Activated naive CD4-positive, alpha-beta T cell treated with anti-CD3 and anti-CD28 coated beads, Interleukin-2, amount 10 ng/mL, durations not matched to agents 7 days and 5 days (primary cell): ENCODE measurements around the gene PNMA1.

Source experiments
- CTCF ChIA-PET: fragments of 350-600 bp; sonication (Branson Sonifier 250); formaldehyde crosslinking; loops from one replicate; lab custom pipeline; 2021; ENCODE audit warnings: antibody characterized with exemption; lab: Charles Lee
- DNase-seq: peaks from one replicate; pipeline ENCODE4 v3.0.0-alpha.2; 2020
- H3K27ac Mint-ChIP-seq: one replicate; pipeline ENCODE4 v1.8.0; 2021; ENCODE audit warnings: mild to moderate bottlenecking, moderate library complexity, mixed read lengths
- H3K27me3 Mint-ChIP-seq: one replicate; pipeline ENCODE4 v1.8.0; 2021; ENCODE audit warnings: mild to moderate bottlenecking, mixed read lengths
- H3K36me3 Mint-ChIP-seq: one replicate; pipeline ENCODE4 v1.8.0; 2021; ENCODE audit warnings: mixed read lengths
- H3K4me1 Mint-ChIP-seq: one replicate; pipeline ENCODE4 v1.8.0; 2021; ENCODE audit warnings: mixed read lengths
- H3K4me3 Mint-ChIP-seq: one replicate; pipeline ENCODE4 v1.8.0; 2021; ENCODE audit warnings: mild to moderate bottlenecking, moderate library complexity, mixed read lengths
- H3K9me3 Mint-ChIP-seq: one replicate; pipeline ENCODE4 v1.8.0; 2021; ENCODE audit warnings: mixed read lengths

Gene PNMA1

GRCh38 chr14:73739174-73739898 lies 25.2 kb upstream of the PNMA1 start:
- H3K4me3 Mint-ChIP-seq, result no peak overlapping the region

GRCh38 chr14:73738518-73739173 lies 24.5 kb upstream of the PNMA1 start:
- H3K4me1 Mint-ChIP-seq, result peaks cover 59% of the 10 kb centered on the region
- no peak overlapping the region for H3K4me3 Mint-ChIP-seq
- DNase-seq, result no peak
- CTCF ChIA-PET, result interaction anchor here (10.9 kb wide), 1 partner anchor 8 kb away, joined by 115 read pairs; no protein-coding TSS in a partner anchor
- no peaks in the 10 kb centered on the region for H3K27me3 Mint-ChIP-seq
- no peaks in the 10 kb centered on the region for H3K9me3 Mint-ChIP-seq
- peaks cover 42% of the 10 kb centered on the region for H3K36me3 Mint-ChIP-seq
- H3K27ac Mint-ChIP-seq, result no peak overlapping the region

More at GRCh38 chr14:73739174-73739898, 25.2 kb upstream of the PNMA1 start:
- Mint-ChIP-seq H3K4me1 (peaks cover 66% of the 10 kb centered on the region), H3K27ac (peak overlapping the region; percentile 37), H3K9me3 (no peaks in the 10 kb centered on the region), H3K27me3 (no peaks in the 10 kb centered on the region), H3K36me3 (peaks cover 38% of the 10 kb centered on the region)
- CTCF ChIA-PET, result interaction anchor here (0.7 to 10.9 kb wide), 5 partner anchors 9 to 85 kb away, joined by 3 to 115 read pairs (median 4); no protein-coding TSS in a partner anchor
- DNase-seq, result no peak

GRCh38 chr14:73736842-73737241 lies 22.7 kb upstream of the PNMA1 start:
- Mint-ChIP-seq H3K27me3 (no peaks in the 10 kb centered on the region), H3K9me3 (no peaks in the 10 kb centered on the region), H3K36me3 (peaks cover 41% of the 10 kb centered on the region), H3K4me3 (no peak overlapping the region), H3K27ac (peak overlapping the region; percentile 55), H3K4me1 (peaks cover 47% of the 10 kb centered on the region)
- CTCF ChIA-PET, result interaction anchor here (10.9 kb wide), 1 partner anchor 6 kb away, joined by 115 read pairs; no protein-coding TSS in a partner anchor
- DNase-seq, result no peak

- peaks cover 45% of the 10 kb centered on the region for H3K4me1 Mint-ChIP-seq
- CTCF ChIA-PET, result interaction anchor here (0.9 to 9.2 kb wide), 4 partner anchors 10 to 94 kb away, joined by 3 to 155 read pairs (median 102); a partner anchor contains a TSS
- peak overlapping the region; percentile 47 for H3K27ac Mint-ChIP-seq
- H3K36me3 Mint-ChIP-seq, result peaks cover 62% of the 10 kb centered on the region
- H3K9me3 Mint-ChIP-seq, result no peaks in the 10 kb centered on the region
- DNase-seq, result no peak
- H3K4me3 Mint-ChIP-seq, result no peak overlapping the region
- no peaks in the 10 kb centered on the region for H3K27me3 Mint-ChIP-seq
Measured at GRCh38 chr14:73732006-73732405, 17.8 kb upstream of the PNMA1 start.

- Mint-ChIP-seq H3K27ac (peak overlapping the region; percentile 33), H3K36me3 (peaks cover 59% of the 10 kb centered on the region), H3K9me3 (no peaks in the 10 kb centered on the region), H3K4me3 (no peak overlapping the region), H3K4me1 (peaks cover 46% of the 10 kb centered on the region), H3K27me3 (no peaks in the 10 kb centered on the region)
- CTCF ChIA-PET, result interaction anchor here (1.5 to 9.2 kb wide), 5 partner anchors 11 to 137 kb away, joined by 3 to 155 read pairs (median 88); a partner anchor contains a TSS
- no peak for DNase-seq
Measured at GRCh38 chr14:73731111-73731510, 16.9 kb upstream of the PNMA1 start.

GRCh38 chr14:73729556-73730265 lies 15.5 kb upstream of the PNMA1 start:
- no peaks in the 10 kb centered on the region for H3K27me3 Mint-ChIP-seq
- peak overlapping the region; percentile 68 for H3K27ac Mint-ChIP-seq
- H3K36me3 Mint-ChIP-seq, result peaks cover 60% of the 10 kb centered on the region
- no peaks in the 10 kb centered on the region for H3K9me3 Mint-ChIP-seq
- no peak overlapping the region for H3K4me3 Mint-ChIP-seq
- H3K4me1 Mint-ChIP-seq, result peaks cover 42% of the 10 kb centered on the region
- CTCF ChIA-PET, result interaction anchor here (0.7 to 9.2 kb wide), 21 partner anchors 10 to 141 kb away, joined by 3 to 155 read pairs (median 7); partner anchors contain the start of gene PTGR2
- no peak for DNase-seq

GRCh38 chr14:73728717-73729330 lies 14.6 kb upstream of the PNMA1 start:
- no peak overlapping the region for H3K4me3 Mint-ChIP-seq
- peaks cover 59% of the 10 kb centered on the region for H3K36me3 Mint-ChIP-seq
- peak overlapping the region; percentile 68 for H3K27ac Mint-ChIP-seq
- peaks cover 39% of the 10 kb centered on the region for H3K4me1 Mint-ChIP-seq
- H3K27me3 Mint-ChIP-seq, result no peaks in the 10 kb centered on the region
- CTCF ChIA-PET, result interaction anchor here (0.6 to 9.2 kb wide), 28 partner anchors 9 to 302 kb away, joined by 3 to 155 read pairs (median 4); partner anchors contain the start of genes ACOT2 and PTGR2
- no peaks in the 10 kb centered on the region for H3K9me3 Mint-ChIP-seq
- DNase-seq, result peak; percentile 93

GRCh38 chr14:73727166-73727565 lies 13.0 kb upstream of the PNMA1 start:
- H3K36me3 Mint-ChIP-seq, result peaks cover 67% of the 10 kb centered on the region

GRCh38 chr14:73726025-73726961 lies 12.1 kb upstream of the PNMA1 start:
- Mint-ChIP-seq H3K27ac (no peak overlapping the region), H3K9me3 (no peaks in the 10 kb centered on the region), H3K4me1 (peaks cover 34% of the 10 kb centered on the region), H3K27me3 (no peaks in the 10 kb centered on the region), H3K36me3 (peaks cover 69% of the 10 kb centered on the region), H3K4me3 (no peak overlapping the region)
- no peak for DNase-seq
- CTCF ChIA-PET, result interaction anchor here (0.7 to 9.2 kb wide), 4 partner anchors 9 to 118 kb away, joined by 3 to 155 read pairs (median 69); no protein-coding TSS in a partner anchor

More at GRCh38 chr14:73727166-73727565, 13.0 kb upstream of the PNMA1 start:
- Mint-ChIP-seq H3K27me3 (no peaks in the 10 kb centered on the region), H3K4me3 (no peak overlapping the region), H3K9me3 (no peaks in the 10 kb centered on the region), H3K4me1 (peaks cover 37% of the 10 kb centered on the region), H3K27ac (no peak overlapping the region)
- CTCF ChIA-PET, result interaction anchor here (2.2 to 9.2 kb wide), 6 partner anchors 10 to 98 kb away, joined by 10 to 155 read pairs (median 56); a partner anchor contains a TSS
- no peak for DNase-seq

- Mint-ChIP-seq H3K9me3 (no peaks in the 10 kb centered on the region), H3K4me3 (no peak overlapping the region), H3K4me1 (peaks cover 32% of the 10 kb centered on the region), H3K27ac (no peak overlapping the region), H3K27me3 (no peaks in the 10 kb centered on the region), H3K36me3 (peaks cover 69% of the 10 kb centered on the region)
- CTCF ChIA-PET, result interaction anchor here (0.7 to 1.4 kb wide), 2 partner anchors 30 to 119 kb away, joined by 3 read pairs; no protein-coding TSS in a partner anchor
- DNase-seq, result no peak
Measured at GRCh38 chr14:73725116-73726024, 11.2 kb upstream of the PNMA1 start.

- peak overlapping the region; percentile 33 for H3K27ac Mint-ChIP-seq
- no peaks in the 10 kb centered on the region for H3K9me3 Mint-ChIP-seq
- H3K4me1 Mint-ChIP-seq, result peaks cover 25% of the 10 kb centered on the region
- no peak overlapping the region for H3K4me3 Mint-ChIP-seq
- CTCF ChIA-PET, result interaction anchor here (1.4 kb wide), 1 partner anchor 30 kb away, joined by 3 read pairs; no protein-coding TSS in a partner anchor
- no peak for DNase-seq
- peaks cover 66% of the 10 kb centered on the region for H3K36me3 Mint-ChIP-seq
- no peaks in the 10 kb centered on the region for H3K27me3 Mint-ChIP-seq
Measured at GRCh38 chr14:73724696-73725095, 10.5 kb upstream of the PNMA1 start.
